ENCODE measurements around the gene RESP18.

Gene RESP18

GRCh38 chr2:219278655-219279150, 53.8 kb downstream of the RESP18 start:
- H3K4me3 ChIP-seq (ENCODE audit: low read depth, low read length) = peak overlapping the region; percentile 36

GRCh38 chr2:219277703-219278654, 54.6 kb downstream of the RESP18 start:
- no peak overlapping the region for H3K4me3 ChIP-seq (ENCODE audit: low read depth, low read length)
